GM10248 (cell line): ENCODE measurements around the gene KLHL30.

Experiments
- CTCF ChIA-PET: fragments of 300-600 bp; sonication (Branson Sonifier 250); formaldehyde crosslinking; extraction: SDS; loops from one replicate; lab custom pipeline; 2021; ENCODE audit warnings: antibody characterized with exemption; lab: Yijun Ruan, JAX
- POLR2A ChIA-PET: fragments of 350-650 bp; sonication (Branson Sonifier 250); formaldehyde crosslinking; extraction: SDS; loops from one replicate; lab custom pipeline; 2020; ENCODE audit warnings: antibody characterized with exemption; lab: Yijun Ruan, JAX
- DNase-seq: peaks from one replicate; pipeline ENCODE4 v3.0.0; 2012; ENCODE audit errors: extremely low spot score
- CTCF ChIP-seq: IDR thresholded peaks from 2 replicates; pipeline ENCODE4 v1.5.1; 2012; ENCODE audit warnings: mild to moderate bottlenecking, low read depth; ENCODE audit errors: extremely low read depth, missing control alignments, control extremely low read depth

Gene KLHL30

GRCh38 chr2:238171575-238172187 lies 33.2 kb downstream of the KLHL30 start:
- POLR2A ChIA-PET = no interaction called here
- DNase-seq = no peak
- CTCF ChIA-PET = no interaction called here
- no peak for TF ChIP-seq CTCF

- TF ChIP-seq CTCF = no peak
- ChIA-PET POLR2A (no interaction called here), CTCF (no interaction called here)
- DNase-seq = no peak
Measured at GRCh38 chr2:238172439-238172838, 34.0 kb downstream of the KLHL30 start.

- CTCF ChIA-PET = interaction anchor here (0.9 kb wide), 1 partner anchor 11 kb away, joined by 3 read pairs; no protein-coding TSS in a partner anchor
- no peak for TF ChIP-seq CTCF
- POLR2A ChIA-PET = no interaction called here
- DNase-seq = no peak
Measured at GRCh38 chr2:238173692-238174091, 35.2 kb downstream of the KLHL30 start.

GRCh38 chr2:238174291-238174690 lies 35.8 kb downstream of the KLHL30 start:
- DNase-seq = no peak
- ChIA-PET POLR2A (no interaction called here), CTCF (interaction anchor here (0.9 kb wide), 1 partner anchor 11 kb away, joined by 3 read pairs; no protein-coding TSS in a partner anchor)
- TF ChIP-seq CTCF = no peak

- no peak for DNase-seq
- TF ChIP-seq CTCF = no peak
- ChIA-PET POLR2A (no interaction called here), CTCF (no interaction called here)
Measured at GRCh38 chr2:238174701-238175100, 36.2 kb downstream of the KLHL30 start.

- ChIA-PET CTCF (interaction anchor here (1.4 kb wide), 1 partner anchor 87 kb away, joined by 3 read pairs; no protein-coding TSS in a partner anchor), POLR2A (no interaction called here)
- DNase-seq = no peak
- TF ChIP-seq CTCF = no peak
Measured at GRCh38 chr2:238176613-238177012, 38.1 kb downstream of the KLHL30 start.
